Measurements from ENCODE around the gene SCUBE2. TPM values are rescaled to one million over a fixed set of nuclear protein-coding genes. Genes with fewer than 3 reads are reported as not detected.

SCUBE2 gene
- under 1 TPM in 1 of 2 donors, not detected in 1; 0.66 TPM for total RNA-seq

DNA sequence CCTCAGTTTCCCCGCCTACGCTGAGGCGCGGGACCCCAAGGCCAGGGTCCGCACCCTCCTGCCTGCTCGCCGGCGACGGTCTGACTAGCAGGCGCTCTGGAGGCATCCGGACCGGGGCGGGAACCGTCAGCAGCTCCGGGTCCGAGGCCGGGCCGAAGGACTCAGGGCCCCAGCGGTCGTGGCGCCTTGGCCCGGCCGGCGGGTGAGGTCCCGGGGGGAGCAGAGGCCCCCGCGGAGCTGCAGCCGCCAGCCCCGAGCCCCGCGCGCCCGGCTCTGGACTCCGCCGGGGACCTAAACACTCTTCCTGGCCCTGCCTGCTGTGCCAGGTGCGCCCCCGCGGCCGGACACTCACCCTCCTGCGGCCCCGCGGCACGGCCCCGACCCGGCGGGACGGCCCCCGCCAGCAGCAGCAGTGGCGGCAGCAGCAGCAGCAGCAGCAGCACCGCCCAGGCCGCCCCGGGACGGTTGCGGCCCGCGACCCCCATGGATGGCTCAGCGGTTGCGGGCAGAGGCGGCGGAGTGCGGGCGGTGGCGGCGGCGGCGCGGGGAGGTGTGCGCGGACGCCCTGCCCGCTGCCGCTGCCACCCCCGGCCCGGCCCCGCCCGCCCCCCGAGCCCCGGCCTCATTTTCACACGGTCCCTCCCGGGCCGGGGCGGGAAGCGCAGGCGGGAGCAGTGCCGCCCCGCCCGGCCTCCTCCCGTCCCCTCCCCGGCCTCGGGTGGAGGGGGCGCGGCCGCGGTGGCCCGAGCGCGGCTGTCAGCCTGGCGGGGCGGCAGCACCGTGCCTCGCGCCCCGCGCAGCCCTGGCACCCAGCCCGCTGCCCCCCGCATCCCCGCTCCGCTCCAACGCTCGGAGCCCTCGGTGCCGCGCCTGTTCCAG is at the start of gene SCUBE2:
TSS of gene SCUBE2 (minus strand) at position 556 of the 879 bp plus-strand sequence. CDS start at position 485, 71 bp downstream.
- H3K27ac Mint-ChIP-seq: no peak within 1 kb of the TSS
- no peaks in the 10 kb centered on the region for H3K36me3 Mint-ChIP-seq (ENCODE audit: low read depth)
- peak; percentile 21 for ATAC-seq (replicated peaks)
- H3K4me1 Mint-ChIP-seq: no peaks in the 10 kb centered on the region
- peaks cover 45% of the 10 kb centered on the region for H3K27me3 Mint-ChIP-seq
- H3K9me3 Mint-ChIP-seq: no peaks in the 10 kb centered on the region
- H3K4me3 Mint-ChIP-seq: peak within 1 kb of the TSS; percentile 43

DNA sequence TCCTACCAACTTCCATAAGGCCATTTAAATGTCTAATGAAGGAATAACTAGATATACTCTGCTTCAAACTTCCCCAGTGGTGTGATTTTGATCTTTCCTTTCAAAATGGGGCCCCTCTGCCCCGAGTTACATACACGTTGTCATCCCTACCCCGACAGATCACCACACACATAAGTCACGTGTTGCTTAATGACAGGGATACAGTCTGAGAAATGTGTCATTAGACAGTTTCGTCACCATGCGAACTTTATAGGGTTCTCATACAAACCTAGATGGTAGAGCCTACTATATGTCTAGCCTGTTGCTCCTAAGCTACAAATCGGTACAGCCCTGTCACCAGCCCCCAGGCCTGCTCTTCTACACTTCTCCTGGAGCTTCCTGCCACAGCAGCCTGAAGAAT is 49.8 kb upstream of the SCUBE2 start:
- peak overlapping the region; percentile 13 for H3K27ac Mint-ChIP-seq
- no peaks in the 10 kb centered on the region for H3K27me3 Mint-ChIP-seq
- no peak for ATAC-seq (replicated peaks)
- H3K9me3 Mint-ChIP-seq: no peaks in the 10 kb centered on the region
- no peak overlapping the region for H3K4me3 Mint-ChIP-seq
- peaks cover 71% of the 10 kb centered on the region for H3K36me3 Mint-ChIP-seq (ENCODE audit: low read depth)
- H3K4me1 Mint-ChIP-seq: peaks cover 23% of the 10 kb centered on the region

DNA sequence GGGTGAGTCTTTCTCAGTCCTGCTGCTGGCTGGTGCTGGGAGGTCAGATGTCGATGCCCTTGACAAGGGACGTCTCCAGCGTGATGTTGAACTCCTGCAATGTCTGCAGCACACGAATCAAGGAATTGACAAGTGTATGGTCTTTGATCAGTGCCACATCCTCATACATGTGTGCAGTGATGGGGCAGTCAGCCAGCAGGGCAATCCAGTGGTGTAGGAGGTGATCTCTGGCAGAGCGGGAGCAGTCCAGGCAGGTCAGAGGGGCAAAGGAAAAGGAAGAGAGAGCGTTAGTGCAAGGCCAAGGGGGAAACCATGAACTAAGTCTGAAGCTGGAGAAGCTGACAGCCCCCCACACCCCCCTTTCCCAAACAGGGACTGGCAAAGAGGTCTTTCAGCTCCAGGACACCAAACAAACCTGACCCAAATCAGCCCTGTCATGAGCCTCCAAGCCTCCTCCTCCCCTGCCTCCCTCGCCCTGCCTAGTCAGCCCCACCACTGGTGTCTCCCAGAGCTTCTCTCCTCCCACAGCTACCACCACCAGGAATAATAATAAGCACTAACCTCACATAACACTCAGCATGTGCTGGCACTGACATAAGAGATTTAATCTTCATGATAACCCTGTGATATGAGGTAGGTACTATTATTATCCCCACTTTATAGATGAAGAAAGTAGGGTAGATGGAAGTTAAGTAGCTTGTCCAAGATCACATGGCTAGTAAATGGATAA is 48.4 kb upstream of the SCUBE2 start:
- peak overlapping the region; percentile 4 for H3K4me3 Mint-ChIP-seq
- ATAC-seq (replicated peaks): no peak
- H3K27ac Mint-ChIP-seq: peak overlapping the region; percentile 47
- peaks cover 57% of the 10 kb centered on the region for H3K36me3 Mint-ChIP-seq (ENCODE audit: low read depth)
- no peaks in the 10 kb centered on the region for H3K9me3 Mint-ChIP-seq
- H3K4me1 Mint-ChIP-seq: peaks cover 23% of the 10 kb centered on the region
- no peaks in the 10 kb centered on the region for H3K27me3 Mint-ChIP-seq

DNA sequence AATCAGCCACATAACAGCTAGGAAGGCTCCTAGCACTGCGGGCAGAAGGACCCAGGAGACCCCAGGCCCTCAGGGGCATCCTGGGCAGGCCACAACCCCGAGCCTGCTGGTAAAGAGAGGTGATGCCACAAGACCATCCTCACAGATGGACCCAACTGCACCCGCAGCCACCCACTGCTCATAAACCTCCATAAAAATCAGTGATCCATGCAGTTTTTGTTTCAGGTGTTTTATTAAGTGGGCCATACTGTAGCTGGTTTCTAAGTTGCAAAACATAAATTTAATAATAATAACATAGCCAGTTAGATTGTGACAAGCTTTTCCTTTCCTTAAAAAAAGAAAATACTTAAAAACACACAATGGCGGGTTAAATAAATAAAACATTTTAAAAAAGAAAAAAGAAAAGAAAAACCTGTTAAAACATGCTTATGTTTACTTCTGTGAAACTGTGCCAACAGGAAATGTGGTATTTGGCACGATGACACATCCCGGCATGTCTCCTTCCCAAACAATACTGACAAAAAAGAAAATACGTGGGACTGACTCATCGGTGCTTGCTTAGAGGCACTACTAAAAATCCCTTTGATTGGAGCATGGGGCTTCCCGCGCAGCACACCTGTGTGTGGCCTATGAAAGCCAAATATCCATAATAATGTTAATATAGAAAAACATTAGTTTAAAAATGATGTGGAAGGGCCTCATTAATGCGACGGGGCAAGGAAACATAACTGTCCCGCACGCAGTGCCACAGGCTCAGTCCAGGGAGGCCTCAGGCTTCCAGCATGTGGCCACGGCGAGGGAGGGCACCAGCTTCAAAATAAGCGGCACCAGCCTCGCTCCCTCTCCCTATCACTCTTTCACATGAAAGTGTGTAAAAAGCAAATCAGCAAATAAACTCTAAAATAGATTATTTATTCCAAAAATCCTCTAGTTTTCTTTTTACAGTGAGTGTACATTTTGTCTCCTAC is 47.5 kb upstream of the SCUBE2 start:
- H3K36me3 Mint-ChIP-seq (ENCODE audit: low read depth): peaks cover 48% of the 10 kb centered on the region
- H3K4me1 Mint-ChIP-seq: peaks cover 23% of the 10 kb centered on the region
- peak overlapping the region; percentile 53 for H3K4me3 Mint-ChIP-seq
- no peaks in the 10 kb centered on the region for H3K27me3 Mint-ChIP-seq
- peak overlapping the region; percentile 82 for H3K27ac Mint-ChIP-seq
- H3K9me3 Mint-ChIP-seq: no peaks in the 10 kb centered on the region
- ATAC-seq (replicated peaks): peak; percentile 86

DNA sequence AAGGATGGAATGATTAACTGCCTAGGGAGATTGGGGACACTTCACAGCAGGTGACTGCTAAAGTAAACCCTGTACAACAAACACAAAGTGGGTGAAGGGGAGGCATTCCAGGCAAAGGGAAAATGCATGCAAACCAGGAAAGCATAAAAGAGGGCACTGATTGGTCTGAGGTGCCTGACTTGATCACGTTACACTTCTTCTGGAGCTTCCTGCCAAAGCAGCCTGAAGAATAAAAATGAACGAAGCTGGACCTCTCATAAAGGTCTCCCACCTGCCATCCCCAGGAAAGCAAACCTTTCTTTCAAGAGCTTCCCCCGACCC is 46.7 kb upstream of the SCUBE2 start:
- Mint-ChIP-seq H3K4me1 (peaks cover 23% of the 10 kb centered on the region), H3K9me3 (no peaks in the 10 kb centered on the region), H3K4me3 (peak overlapping the region; percentile 53), H3K36me3 (ENCODE audit: low read depth) (peaks cover 40% of the 10 kb centered on the region), H3K27ac (peak overlapping the region; percentile 82), H3K27me3 (no peaks in the 10 kb centered on the region)
- ATAC-seq (replicated peaks): no peak

DNA sequence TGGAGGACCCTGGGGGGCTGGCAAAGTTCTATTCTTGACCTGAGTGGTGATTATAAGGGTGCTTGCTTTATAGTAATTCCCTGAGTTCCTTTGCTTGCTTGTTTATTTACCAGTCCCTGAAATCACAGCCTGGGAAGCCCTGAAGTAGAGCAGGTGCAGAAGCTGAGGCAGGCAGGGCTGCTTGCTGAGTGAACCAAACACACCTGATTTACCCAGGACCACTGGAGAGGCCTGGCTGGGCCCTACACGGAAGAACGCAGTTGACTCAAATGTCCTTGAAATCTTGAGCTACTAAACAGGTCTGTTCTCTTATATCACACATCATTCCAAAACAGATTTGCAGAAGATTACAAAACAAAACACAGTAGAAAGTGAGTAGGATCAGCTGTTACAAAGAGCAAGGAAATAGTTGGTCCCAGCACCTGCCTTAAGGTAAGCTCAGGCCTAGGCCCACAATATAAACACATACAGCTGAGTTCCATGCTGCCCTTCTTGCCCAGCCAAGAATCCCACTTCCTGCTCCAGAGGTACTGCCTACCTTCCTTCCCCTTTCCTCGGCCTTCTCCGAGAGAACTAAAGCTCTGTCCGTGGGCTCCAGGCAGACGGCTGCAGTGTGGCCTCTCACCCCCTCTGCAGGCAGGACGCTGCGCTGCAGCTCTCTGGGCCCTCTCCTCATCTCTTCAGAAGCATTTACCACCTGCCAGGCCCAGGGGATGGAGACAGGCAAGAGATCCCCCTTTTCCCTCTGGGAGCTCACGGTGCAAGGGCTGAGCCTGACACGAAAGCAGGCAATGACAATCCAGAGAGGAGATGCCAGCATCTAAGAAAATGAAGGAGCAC is 46.1 kb upstream of the SCUBE2 start:
- Mint-ChIP-seq H3K9me3 (no peaks in the 10 kb centered on the region), H3K27ac (peak overlapping the region; percentile 82)

DNA sequence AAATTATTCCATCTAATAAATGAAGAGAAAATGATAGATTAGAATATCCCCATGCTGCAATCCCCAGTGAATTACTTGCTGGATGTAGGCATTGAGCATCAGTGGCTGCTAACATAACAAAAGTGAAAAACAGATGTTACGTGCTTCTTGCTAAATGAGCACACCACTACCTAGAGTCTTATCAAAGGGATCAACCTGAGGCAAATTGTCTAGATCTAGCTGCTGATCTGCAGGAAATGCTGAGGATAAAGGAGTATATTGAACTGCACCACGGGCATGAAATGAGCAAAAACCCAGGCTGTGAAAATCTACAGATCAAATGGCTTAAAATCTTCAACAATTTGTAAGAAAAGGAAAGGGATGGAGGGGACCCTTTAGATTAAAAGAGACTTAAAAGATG is 45.3 kb upstream of the SCUBE2 start:
- no peaks in the 10 kb centered on the region for H3K27me3 Mint-ChIP-seq
- H3K27ac Mint-ChIP-seq: no peak overlapping the region
- H3K4me1 Mint-ChIP-seq: peaks cover 23% of the 10 kb centered on the region
- no peaks in the 10 kb centered on the region for H3K9me3 Mint-ChIP-seq
- H3K36me3 Mint-ChIP-seq (ENCODE audit: low read depth): peaks cover 26% of the 10 kb centered on the region
- ATAC-seq (replicated peaks): no peak
- H3K4me3 Mint-ChIP-seq: peak overlapping the region; percentile 53

More for the DNA sequence above, 46.1 kb upstream of the SCUBE2 start:
- Mint-ChIP-seq H3K27me3 (no peaks in the 10 kb centered on the region), H3K4me3 (peak overlapping the region; percentile 53), H3K4me1 (peaks cover 23% of the 10 kb centered on the region), H3K36me3 (ENCODE audit: low read depth) (peaks cover 34% of the 10 kb centered on the region)
- ATAC-seq (replicated peaks): peak; percentile 77

DNA sequence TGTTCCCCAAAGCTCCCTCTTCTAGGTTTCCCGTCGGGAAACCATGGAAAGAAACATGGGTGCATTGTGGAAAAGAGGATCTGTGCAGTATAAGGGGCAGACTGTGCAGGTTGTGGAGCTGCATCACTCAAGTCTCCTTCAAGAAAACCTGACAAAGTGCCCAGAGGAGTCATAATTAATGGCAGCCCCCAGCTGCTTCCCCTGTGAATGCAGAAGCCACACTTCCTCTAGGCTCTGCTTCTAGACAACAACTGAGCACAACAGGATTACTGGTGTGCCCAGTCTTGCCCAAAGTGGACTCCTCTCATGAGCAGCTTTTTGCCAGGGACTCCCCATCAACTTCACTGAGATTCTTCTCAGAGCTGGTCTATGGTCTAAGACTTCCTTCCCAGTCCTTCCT is 42.6 kb upstream of the SCUBE2 start:
- no peak for ATAC-seq (replicated peaks)
- Mint-ChIP-seq H3K36me3 (ENCODE audit: low read depth) (peaks cover 7% of the 10 kb centered on the region), H3K9me3 (no peaks in the 10 kb centered on the region), H3K4me1 (peaks cover 10% of the 10 kb centered on the region), H3K27ac (no peak overlapping the region), H3K4me3 (no peak overlapping the region), H3K27me3 (no peaks in the 10 kb centered on the region)

DNA sequence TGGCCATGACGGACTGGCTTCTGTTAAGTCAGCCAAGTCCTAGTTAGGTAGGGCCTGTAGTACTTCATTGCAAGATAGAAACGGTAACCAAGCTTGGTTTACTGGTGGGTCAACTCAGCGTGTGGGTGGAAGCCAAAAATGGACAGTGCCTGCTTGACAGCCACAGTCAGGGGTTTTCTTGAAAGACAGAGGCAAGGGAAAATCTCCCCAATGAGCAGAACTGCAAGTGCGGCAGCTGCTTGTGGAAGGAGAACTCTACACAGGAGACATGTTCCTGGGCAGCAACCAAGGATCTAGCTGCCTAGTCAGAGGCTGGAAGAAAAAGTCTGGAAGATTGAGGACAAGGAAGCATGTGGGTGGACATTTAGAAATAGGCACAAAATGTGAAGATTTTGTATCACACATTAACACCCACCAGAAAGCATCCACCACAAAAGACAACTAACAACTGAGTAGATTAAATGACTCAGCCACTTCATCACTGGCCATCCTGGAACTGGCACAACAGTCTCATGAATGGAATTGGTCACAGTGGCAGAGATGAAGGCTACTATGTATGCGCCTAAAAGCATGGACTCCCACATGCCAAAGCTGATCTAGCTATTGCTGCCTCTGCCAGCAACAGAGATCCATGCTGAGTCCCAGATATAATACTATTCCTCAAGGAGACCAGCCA is 40.9 kb upstream of the SCUBE2 start:
- ATAC-seq (replicated peaks): peak; percentile 54
- H3K27ac Mint-ChIP-seq: no peak overlapping the region
- no peak overlapping the region for H3K4me3 Mint-ChIP-seq
- no peaks in the 10 kb centered on the region for H3K36me3 Mint-ChIP-seq (ENCODE audit: low read depth)
- no peaks in the 10 kb centered on the region for H3K9me3 Mint-ChIP-seq
- peaks cover 2% of the 10 kb centered on the region for H3K4me1 Mint-ChIP-seq
- H3K27me3 Mint-ChIP-seq: no peaks in the 10 kb centered on the region

DNA sequence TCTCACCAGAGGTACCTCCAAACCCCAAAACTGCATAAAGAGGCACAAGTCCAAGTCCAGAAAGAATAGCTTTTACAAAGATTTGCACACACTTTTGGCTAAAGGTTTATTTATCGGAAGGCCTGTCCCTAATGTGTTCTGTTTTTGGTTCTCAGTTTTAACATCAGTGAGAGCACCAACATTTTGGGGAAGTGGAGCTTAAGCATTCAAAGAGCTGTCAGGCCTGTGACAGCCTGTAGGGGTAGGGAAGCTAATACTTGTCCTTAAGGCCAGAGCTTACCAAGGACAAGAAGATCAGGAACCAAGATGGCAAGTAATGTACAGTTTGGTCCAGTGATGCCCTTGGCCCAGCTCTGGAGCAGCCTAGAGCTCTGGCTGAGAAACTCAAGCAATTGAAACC is 38.9 kb upstream of the SCUBE2 start:
- H3K4me1 Mint-ChIP-seq: peaks cover 9% of the 10 kb centered on the region
- H3K4me3 Mint-ChIP-seq: no peak overlapping the region
- no peaks in the 10 kb centered on the region for H3K27me3 Mint-ChIP-seq
- no peaks in the 10 kb centered on the region for H3K36me3 Mint-ChIP-seq (ENCODE audit: low read depth)
- no peaks in the 10 kb centered on the region for H3K9me3 Mint-ChIP-seq
- H3K27ac Mint-ChIP-seq: no peak overlapping the region
- ATAC-seq (replicated peaks): no peak

DNA sequence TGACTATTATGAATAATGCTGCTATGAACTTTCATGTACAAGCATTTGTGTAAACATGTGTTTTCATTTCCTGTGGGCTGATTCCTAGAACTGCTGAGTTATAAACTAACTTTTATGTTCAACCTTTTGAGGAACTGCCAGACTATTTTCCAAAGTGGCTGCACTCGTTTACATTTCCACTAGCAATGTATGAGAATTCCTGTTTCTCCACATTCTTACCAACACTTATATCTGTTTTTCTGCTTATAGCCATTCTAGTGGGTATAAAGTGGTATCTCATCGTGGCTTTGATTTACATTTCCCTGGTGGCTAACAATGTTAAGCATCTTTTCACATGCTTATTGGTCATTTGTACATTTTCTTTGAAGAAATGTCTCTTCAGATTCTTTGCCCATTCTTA is 35.2 kb upstream of the SCUBE2 start:
- H3K36me3 Mint-ChIP-seq (ENCODE audit: low read depth): no peaks in the 10 kb centered on the region
- ATAC-seq (replicated peaks): peak; percentile 35
- no peak overlapping the region for H3K4me3 Mint-ChIP-seq
- peaks cover 3% of the 10 kb centered on the region for H3K27me3 Mint-ChIP-seq
- H3K27ac Mint-ChIP-seq: no peak overlapping the region
- H3K4me1 Mint-ChIP-seq: peaks cover 9% of the 10 kb centered on the region
- H3K9me3 Mint-ChIP-seq: no peaks in the 10 kb centered on the region

DNA sequence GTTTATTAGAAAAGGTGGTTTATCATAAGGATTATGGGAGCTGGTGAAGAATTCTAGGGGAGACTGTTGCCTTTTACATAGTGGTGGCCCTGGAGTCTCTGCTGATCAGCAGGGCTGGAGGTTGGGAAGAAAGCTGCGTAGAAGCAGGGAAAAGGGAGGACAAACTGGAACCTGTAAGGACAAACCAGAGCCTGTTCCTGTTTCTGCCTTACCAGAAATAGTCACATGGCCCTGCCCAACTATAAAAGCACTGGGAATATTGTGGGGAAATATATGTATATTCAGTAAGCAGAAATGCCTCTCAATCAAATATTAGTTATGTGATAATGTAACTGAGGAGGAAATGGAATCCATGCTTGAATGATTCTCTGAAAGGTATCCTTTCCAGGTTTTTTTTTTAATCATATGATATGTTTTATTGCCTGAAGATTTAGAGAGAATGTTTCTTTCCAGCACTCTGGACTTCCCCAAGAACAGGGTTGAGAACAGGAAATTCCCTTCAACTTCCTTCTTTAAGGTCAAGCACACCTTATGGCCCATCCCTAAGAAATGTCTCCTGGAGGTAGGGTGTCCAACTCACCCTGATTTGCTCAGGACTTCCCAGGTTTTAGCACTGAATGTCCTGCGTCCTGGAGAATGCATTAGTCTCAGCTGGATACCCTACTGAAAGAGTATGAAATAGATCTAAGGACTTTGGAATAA is 33.9 kb upstream of the SCUBE2 start:
- no peak for ATAC-seq (replicated peaks)
- H3K4me3 Mint-ChIP-seq: no peak overlapping the region
- H3K27ac Mint-ChIP-seq: no peak overlapping the region
- peaks cover 3% of the 10 kb centered on the region for H3K27me3 Mint-ChIP-seq
- H3K9me3 Mint-ChIP-seq: no peaks in the 10 kb centered on the region
- H3K36me3 Mint-ChIP-seq (ENCODE audit: low read depth): no peaks in the 10 kb centered on the region
- peaks cover 9% of the 10 kb centered on the region for H3K4me1 Mint-ChIP-seq
